ENCODE measurements around the gene STON2. TPM values are rescaled to one million over a fixed set of nuclear protein-coding genes. Genes with fewer than 3 reads are reported as not detected.

The STON2 gene
- total RNA-seq, 4 donors from 2014 or later = 3.3 to 87.8 (median 11.0) TPM

DNA sequence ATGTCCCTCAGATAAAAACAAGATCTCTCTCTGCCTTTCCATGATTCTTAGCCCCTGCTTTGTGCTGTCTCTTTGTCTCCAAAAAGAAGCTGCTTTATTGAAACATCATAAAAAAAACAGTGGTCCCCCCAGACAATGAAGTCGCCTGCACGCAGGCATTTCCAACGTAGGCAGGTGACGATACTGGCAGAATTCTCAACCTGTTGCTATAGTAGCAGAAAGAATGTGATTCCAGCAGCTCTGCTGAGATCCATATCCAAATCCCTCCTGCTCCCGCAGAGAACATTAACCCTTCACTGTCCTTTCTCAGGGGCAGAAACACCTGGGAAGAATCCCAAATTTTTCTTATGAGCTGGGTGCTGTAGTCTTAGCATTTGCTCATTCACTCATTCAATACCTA lies 84.8 kb downstream of the STON2 start:
- H3K27me3 ChIP-seq = no peaks in the 10 kb centered on the region
- TF ChIP-seq, protein P1, sequence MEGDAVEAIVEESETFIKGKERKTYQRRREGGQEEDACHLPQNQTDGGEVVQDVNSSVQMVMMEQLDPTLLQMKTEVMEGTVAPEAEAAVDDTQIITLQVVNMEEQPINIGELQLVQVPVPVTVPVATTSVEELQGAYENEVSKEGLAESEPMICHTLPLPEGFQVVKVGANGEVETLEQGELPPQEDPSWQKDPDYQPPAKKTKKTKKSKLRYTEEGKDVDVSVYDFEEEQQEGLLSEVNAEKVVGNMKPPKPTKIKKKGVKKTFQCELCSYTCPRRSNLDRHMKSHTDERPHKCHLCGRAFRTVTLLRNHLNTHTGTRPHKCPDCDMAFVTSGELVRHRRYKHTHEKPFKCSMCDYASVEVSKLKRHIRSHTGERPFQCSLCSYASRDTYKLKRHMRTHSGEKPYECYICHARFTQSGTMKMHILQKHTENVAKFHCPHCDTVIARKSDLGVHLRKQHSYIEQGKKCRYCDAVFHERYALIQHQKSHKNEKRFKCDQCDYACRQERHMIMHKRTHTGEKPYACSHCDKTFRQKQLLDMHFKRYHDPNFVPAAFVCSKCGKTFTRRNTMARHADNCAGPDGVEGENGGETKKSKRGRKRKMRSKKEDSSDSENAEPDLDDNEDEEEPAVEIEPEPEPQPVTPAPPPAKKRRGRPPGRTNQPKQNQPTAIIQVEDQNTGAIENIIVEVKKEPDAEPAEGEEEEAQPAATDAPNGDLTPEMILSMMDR (IDR thresholded peaks at IDR 0.05) = no peak
- no peaks in the 10 kb centered on the region for H3K9me3 ChIP-seq
- no peaks in the 10 kb centered on the region for H3K36me3 ChIP-seq
- intact Hi-C loops (cut with DNase I; ENCODE audit: low total_unique reads) = no loop called here
- no peaks in the 10 kb centered on the region for H3K4me1 ChIP-seq
- no peak for DNase-seq
- no peak overlapping the region for H3K4me3 ChIP-seq
- no peak overlapping the region for H3K27ac ChIP-seq

DNA sequence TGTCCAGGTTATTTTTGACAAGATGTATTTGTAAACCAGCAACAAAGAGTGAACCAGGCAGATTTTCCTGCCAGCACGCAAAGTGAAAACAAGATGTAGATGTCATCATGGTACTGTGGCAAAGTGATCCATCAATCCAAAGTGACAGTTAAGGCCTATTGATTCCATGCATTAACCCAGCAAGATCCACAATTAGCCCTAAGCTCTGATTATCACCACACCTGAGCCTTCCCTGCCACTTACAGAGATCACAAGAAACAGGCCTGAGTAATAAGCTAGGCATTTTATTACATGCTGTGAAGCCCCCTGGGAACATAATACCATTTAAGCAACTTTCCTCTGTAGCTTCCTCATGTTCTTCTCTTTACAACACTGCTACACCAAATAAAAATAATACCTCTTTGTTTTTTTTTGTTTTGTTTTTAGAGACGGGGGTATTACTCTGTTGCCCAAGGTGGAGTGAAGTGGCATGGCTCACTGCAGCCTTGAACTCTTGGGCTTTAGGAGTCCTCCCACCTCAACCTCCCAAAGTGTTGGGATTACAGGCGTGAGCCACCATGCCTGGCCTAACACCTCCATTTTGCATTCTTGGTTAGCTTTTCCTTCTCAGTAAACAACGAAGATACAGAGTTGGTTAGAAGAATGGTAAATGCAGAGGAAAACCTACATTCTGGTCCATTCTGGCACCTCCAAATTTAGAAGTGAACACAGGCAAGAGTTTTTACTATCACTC lies 85.5 kb downstream of the STON2 start:
- H3K27me3 ChIP-seq = no peaks in the 10 kb centered on the region
- H3K9me3 ChIP-seq = no peaks in the 10 kb centered on the region
- TF ChIP-seq, protein P1 (IDR thresholded peaks at IDR 0.05) = no peak
- TF ChIP-seq POLR2A (IDR thresholded peaks at IDR 0.05) = no peak
- H3K4me3 ChIP-seq = no peak overlapping the region
- no peak overlapping the region for H3K27ac ChIP-seq
- intact Hi-C loops (cut with DNase I; ENCODE audit: low total_unique reads) = no loop called here
- DNase-seq = no peak
- H3K4me1 ChIP-seq = no peaks in the 10 kb centered on the region
- no peaks in the 10 kb centered on the region for H3K36me3 ChIP-seq

DNA sequence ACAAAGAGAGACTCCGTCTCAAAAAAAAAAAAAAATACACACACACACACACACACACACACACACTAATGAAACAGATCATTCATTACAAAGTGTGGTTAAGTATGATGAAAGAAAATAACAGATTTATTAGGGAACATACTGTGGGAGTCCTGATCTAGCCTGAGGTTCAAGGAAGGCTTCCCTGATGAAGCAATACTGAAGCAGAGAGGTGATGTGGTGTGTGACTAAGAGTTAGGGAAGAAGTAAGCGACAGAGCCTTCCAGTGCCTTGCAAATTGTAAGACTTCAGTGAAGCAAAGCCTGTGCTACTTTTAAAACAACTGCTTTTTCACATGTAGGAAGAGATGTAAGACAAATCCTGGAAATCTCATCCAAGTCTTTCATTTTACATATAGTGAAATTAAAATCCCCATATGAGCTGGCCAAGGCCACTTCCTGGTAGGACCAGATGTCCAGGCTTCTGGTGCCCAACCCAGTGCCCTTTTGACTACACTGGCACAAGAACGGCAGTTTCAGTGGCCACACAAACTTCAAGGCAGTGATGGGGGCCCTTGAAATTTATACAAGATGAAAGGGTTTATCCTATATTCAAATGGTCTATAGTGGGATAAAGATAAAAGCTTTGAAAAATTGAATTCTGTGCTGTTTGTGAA lies 86.2 kb downstream of the STON2 start:
- no peaks in the 10 kb centered on the region for H3K36me3 ChIP-seq
- no peaks in the 10 kb centered on the region for H3K9me3 ChIP-seq
- TF ChIP-seq POLR2A (IDR thresholded peaks at IDR 0.05) = no peak
- TF ChIP-seq, protein P1 (IDR thresholded peaks at IDR 0.05) = no peak
- no peaks in the 10 kb centered on the region for H3K27me3 ChIP-seq
- no peak overlapping the region for H3K27ac ChIP-seq
- H3K4me1 ChIP-seq = no peaks in the 10 kb centered on the region
- no peak for DNase-seq
- intact Hi-C loops (cut with DNase I; ENCODE audit: low total_unique reads) = no loop called here
- no peak overlapping the region for H3K4me3 ChIP-seq

DNA sequence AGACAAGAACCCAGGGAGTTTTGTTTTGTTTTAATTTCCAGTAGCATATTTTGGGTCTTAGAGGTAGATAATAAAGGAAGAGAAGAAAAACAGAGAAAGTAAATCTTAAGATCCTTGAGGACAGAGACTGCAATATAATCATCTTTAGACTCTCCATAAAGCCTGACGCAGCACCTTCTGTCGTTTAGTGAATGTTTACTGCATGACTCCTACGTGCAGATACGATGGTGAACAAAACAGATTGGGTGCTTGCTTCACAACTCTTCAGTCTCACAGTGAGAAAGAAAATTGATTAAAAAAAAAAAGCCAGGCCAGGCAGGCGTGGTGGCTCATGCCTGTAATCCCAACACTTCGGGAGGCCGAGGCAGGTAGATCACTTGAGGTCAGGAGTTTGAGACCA lies 86.9 kb downstream of the STON2 start:
- no peaks in the 10 kb centered on the region for H3K4me1 ChIP-seq
- intact Hi-C loops (cut with DNase I; ENCODE audit: low total_unique reads) = no loop called here
- H3K4me3 ChIP-seq = no peak overlapping the region
- H3K27me3 ChIP-seq = no peaks in the 10 kb centered on the region
- TF ChIP-seq, protein P1 (IDR thresholded peaks at IDR 0.05) = no peak
- no peak for TF ChIP-seq POLR2A (IDR thresholded peaks at IDR 0.05)
- H3K36me3 ChIP-seq = no peaks in the 10 kb centered on the region
- no peak overlapping the region for H3K27ac ChIP-seq
- DNase-seq = no peak
- no peaks in the 10 kb centered on the region for H3K9me3 ChIP-seq

DNA sequence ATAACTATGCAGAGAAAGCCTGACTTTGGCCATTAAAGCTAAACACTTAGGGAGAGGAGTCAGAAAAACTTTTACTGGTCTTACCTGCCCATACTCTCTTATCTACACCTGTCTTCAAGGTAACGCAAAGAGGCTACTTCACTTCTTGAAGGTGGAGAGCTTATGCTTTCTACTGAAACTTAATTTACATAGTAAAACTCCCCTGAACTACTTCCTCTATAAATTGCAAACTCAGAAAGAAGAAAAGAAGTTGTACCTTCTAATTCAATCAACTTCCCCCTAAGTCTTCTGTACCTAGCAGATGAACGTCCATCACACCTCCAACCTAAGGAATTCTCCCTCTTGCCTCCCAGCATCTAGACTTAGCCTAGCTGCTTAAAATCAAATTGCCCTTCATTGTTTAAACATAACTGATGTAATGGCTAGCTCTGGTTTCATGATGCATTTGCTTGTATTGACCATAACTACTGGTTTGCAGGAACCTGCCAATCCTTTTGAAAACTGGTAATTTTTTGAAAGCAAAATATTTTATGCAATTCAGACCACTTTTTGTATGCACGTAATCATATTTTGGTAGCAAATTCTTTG lies 87.7 kb downstream of the STON2 start:
- no peaks in the 10 kb centered on the region for H3K9me3 ChIP-seq
- no peak for DNase-seq
- no peak overlapping the region for H3K4me3 ChIP-seq
- H3K27me3 ChIP-seq = no peaks in the 10 kb centered on the region
- no peaks in the 10 kb centered on the region for H3K36me3 ChIP-seq
- intact Hi-C loops (cut with DNase I; ENCODE audit: low total_unique reads) = no loop called here
- no peak overlapping the region for H3K27ac ChIP-seq
- no peaks in the 10 kb centered on the region for H3K4me1 ChIP-seq
- no peak for TF ChIP-seq POLR2A (IDR thresholded peaks at IDR 0.05)
- TF ChIP-seq, protein P1 (IDR thresholded peaks at IDR 0.05) = no peak

Measured in uterus (tissue), 4 donors.